Loucy (cell line): ENCODE results near the gene AKNA.

ENCODE experiments used
- H2AFZ ChIP-seq: fragments of 200-600 bp; sonication (generic); 2 replicates; pipeline ENCODE4 v1.6.0; 2016; ENCODE audit warnings: antibody characterized with exemption, mild to moderate bottlenecking, low read length, moderate library complexity
- H3F3A ChIP-seq: fragments of 200-600 bp; 2 replicates; pipeline ENCODE4 v1.6.0; 2016; ENCODE audit warnings: antibody characterized with exemption, low read depth, mild to moderate bottlenecking
- H3K27me3 ChIP-seq: fragments of 200-600 bp; sonication (generic); 2 replicates; pipeline ENCODE4 v1.6.1; 2014; ENCODE audit warnings: low read length, mild to moderate bottlenecking; ENCODE audit not compliant: insufficient read depth, poor library complexity, severe bottlenecking
- H3K36me3 ChIP-seq: fragments of 200-600 bp; sonication (generic); 2 replicates; pipeline ENCODE4 v1.6.1; 2016; ENCODE audit warnings: low read length; ENCODE audit not compliant: insufficient read depth
- H3K4me1 ChIP-seq: fragments of 200-600 bp; sonication (generic); 2 replicates; pipeline ENCODE4 v1.5.1; 2014; ENCODE audit warnings: low read length, mild to moderate bottlenecking; ENCODE audit not compliant: insufficient read depth, poor library complexity, severe bottlenecking
- H3K4me2 ChIP-seq: fragments of 200-600 bp; sonication (generic); 2 replicates; pipeline ENCODE4 v1.6.0; 2014; ENCODE audit warnings: antibody characterized with exemption, low read length, low read depth, mild to moderate bottlenecking; ENCODE audit not compliant: poor library complexity, severe bottlenecking
- H3K4me3 ChIP-seq: fragments of 200-600 bp; sonication (generic); 2 replicates; pipeline ENCODE4 v1.5.1; 2014; ENCODE audit warnings: low read length, mild to moderate bottlenecking, mixed read lengths; ENCODE audit not compliant: poor library complexity, severe bottlenecking
- H3K79me2 ChIP-seq: fragments of 200-600 bp; sonication (generic); 2 replicates; pipeline ENCODE4 v1.6.1; 2014; ENCODE audit warnings: low read length; ENCODE audit not compliant: insufficient read depth
- H3K9ac ChIP-seq: fragments of 200-600 bp; sonication (generic); 2 replicates; pipeline ENCODE4 v1.6.0; 2014; ENCODE audit warnings: mild to moderate bottlenecking, low read depth, low read length, moderate library complexity; ENCODE audit not compliant: poor library complexity, severe bottlenecking
- H3K9me2 ChIP-seq: fragments of 200-600 bp; sonication (generic); replicated peaks from 2 replicates; pipeline ENCODE4 v1.6.1; 2016; ENCODE audit warnings: low read depth, low read length, mixed read lengths
- H3K9me3 ChIP-seq: fragments of 200-600 bp; sonication (generic); 2 replicates; pipeline ENCODE4 v1.6.1; 2014; ENCODE audit warnings: mild to moderate bottlenecking, antibody characterized with exemption, low read length, low read depth; ENCODE audit not compliant: insufficient read depth
- H4K20me1 ChIP-seq: fragments of 200-600 bp; sonication (generic); 2 replicates; pipeline ENCODE4 v1.6.0; 2014; ENCODE audit warnings: antibody characterized with exemption, low read length, mild to moderate bottlenecking; ENCODE audit not compliant: insufficient read depth, poor library complexity, severe bottlenecking
- CTCF ChIP-seq: fragments of 200-600 bp; sonication (generic); conservative IDR thresholded peaks from 2 replicates; pipeline ENCODE4 v1.5.1; 2014; ENCODE audit warnings: mild to moderate bottlenecking, antibody characterized with exemption, low read length
- EZH2phosphoT487 ChIP-seq: fragments of 200-600 bp; IDR thresholded peaks from 2 replicates; pipeline ENCODE4 v1.6.1; 2018; ENCODE audit warnings: antibody characterized with exemption, mild to moderate bottlenecking, moderate library complexity, borderline replicate concordance

AKNA gene

GRCh38 chr9:114303571-114303970 is 84.2 kb downstream of the AKNA start:
- Histone ChIP-seq H3K4me3 (no peak overlapping the region), H3F3A (no peaks in the 10 kb centered on the region), H3K9me3 (no peaks in the 10 kb centered on the region), H3K4me1 (no peaks in the 10 kb centered on the region), H3K36me3 (no peaks in the 10 kb centered on the region), H3K27me3 (no peaks in the 10 kb centered on the region), H3K4me2 (no peak overlapping the region), H4K20me1 (no peaks in the 10 kb centered on the region), H3K79me2 (no peaks in the 10 kb centered on the region), H3K9me2 (no peaks in the 10 kb centered on the region), H2AFZ (no peak overlapping the region), H3K9ac (no peak overlapping the region)
- TF ChIP-seq EZH2phosphoT487 (no peak), CTCF (no peak)

- no peaks in the 10 kb centered on the region for H3K36me3 ChIP-seq
- no peak overlapping the region for H3K4me3 ChIP-seq
- TF ChIP-seq CTCF (no peak), EZH2phosphoT487 (no peak)
- H3F3A ChIP-seq: no peaks in the 10 kb centered on the region
- no peak overlapping the region for H3K9ac ChIP-seq
- no peak overlapping the region for H2AFZ ChIP-seq
- no peaks in the 10 kb centered on the region for H3K9me3 ChIP-seq
- no peaks in the 10 kb centered on the region for H4K20me1 ChIP-seq
- no peaks in the 10 kb centered on the region for H3K27me3 ChIP-seq
- no peaks in the 10 kb centered on the region for H3K9me2 ChIP-seq
- no peak overlapping the region for H3K4me2 ChIP-seq
- no peaks in the 10 kb centered on the region for H3K4me1 ChIP-seq
- H3K79me2 ChIP-seq: no peaks in the 10 kb centered on the region
These were observed 85.1 kb downstream of the AKNA start for GRCh38 chr9:114302727-114303126.

- Histone ChIP-seq H3K36me3 (no peaks in the 10 kb centered on the region), H3K9ac (no peak overlapping the region), H3K79me2 (no peaks in the 10 kb centered on the region), H3K4me3 (no peak overlapping the region), H3K4me1 (no peaks in the 10 kb centered on the region), H3K9me2 (no peaks in the 10 kb centered on the region), H3K9me3 (no peaks in the 10 kb centered on the region), H2AFZ (no peak overlapping the region), H3K4me2 (no peak overlapping the region), H3K27me3 (no peaks in the 10 kb centered on the region), H3F3A (no peaks in the 10 kb centered on the region), H4K20me1 (no peaks in the 10 kb centered on the region)
- TF ChIP-seq EZH2phosphoT487 (no peak), CTCF (no peak)
These were observed 85.8 kb downstream of the AKNA start for GRCh38 chr9:114301798-114302565.
